Measurements from ENCODE around the gene SLC5A12.

SLC5A12 gene

DNA sequence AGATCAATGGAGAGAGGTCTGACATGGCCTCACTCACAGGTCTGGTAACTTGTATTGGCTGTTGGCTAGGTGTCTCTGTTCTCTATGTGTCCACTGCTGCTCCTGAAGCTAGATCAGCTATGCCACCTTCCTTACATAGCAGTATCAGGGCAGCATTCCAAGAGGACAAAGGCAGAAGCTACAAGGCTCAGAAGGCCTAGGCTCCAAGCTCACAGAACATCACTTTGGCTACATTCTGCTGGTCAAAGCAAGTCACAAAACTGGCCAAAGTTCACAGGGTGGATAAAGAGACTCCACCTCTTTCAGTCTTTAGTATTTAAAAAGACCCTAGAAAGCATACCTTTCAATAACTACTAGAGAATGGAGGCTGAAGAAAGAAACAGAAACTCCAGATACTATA is 4.1 kb downstream of the SLC5A12 start:
- no peak for DNase-seq

- peak; percentile 67 for DNase-seq
These were observed 6.7 kb downstream of the SLC5A12 start for GRCh38 chr11:26715133-26715532.

GRCh38 chr11:26712497-26712896 is 9.4 kb downstream of the SLC5A12 start:
- DNase-seq = no peak

DNA sequence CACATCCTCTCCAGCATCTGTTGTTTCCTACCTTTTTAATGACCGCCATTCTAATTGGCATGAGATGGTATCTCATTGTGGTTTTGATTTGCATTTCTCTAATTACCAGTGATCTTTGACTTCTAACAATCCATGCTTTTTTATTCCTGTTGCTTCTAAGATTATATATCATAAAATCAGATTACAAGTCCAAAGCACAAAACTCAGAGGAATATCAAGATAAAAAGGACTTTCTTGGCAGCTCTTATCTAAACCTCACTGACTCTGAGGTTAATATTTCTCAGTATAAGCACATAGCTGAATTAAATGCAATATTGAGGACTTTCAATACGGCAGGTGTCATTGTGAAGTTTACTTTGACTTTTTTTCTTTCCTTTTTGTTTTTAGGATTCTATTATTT is 11.4 kb downstream of the SLC5A12 start:
- DNase-seq = no peak

GRCh38 chr11:26708736-26709456 is 13.0 kb downstream of the SLC5A12 start:
- DNase-seq = no peak

DNA sequence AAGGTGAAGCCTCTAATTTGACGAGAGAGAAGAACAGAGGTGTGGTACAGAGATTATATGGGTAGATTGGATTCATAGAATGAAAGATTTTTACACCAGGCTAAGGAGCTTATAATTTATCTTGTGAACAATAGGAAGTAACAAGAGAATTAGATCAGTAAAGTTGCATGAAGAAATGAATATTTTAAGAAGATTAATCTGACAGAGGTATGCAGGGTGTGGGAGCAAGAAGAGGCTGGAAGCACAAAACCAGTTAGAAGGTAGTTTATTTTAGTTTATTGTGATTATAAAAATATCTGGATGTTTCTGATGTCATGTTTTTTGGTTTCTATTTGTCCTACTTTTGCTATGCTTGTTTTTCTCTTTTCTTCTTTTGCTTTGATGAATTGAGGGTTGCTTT is 15.7 kb downstream of the SLC5A12 start:
- no peak for DNase-seq

DNA sequence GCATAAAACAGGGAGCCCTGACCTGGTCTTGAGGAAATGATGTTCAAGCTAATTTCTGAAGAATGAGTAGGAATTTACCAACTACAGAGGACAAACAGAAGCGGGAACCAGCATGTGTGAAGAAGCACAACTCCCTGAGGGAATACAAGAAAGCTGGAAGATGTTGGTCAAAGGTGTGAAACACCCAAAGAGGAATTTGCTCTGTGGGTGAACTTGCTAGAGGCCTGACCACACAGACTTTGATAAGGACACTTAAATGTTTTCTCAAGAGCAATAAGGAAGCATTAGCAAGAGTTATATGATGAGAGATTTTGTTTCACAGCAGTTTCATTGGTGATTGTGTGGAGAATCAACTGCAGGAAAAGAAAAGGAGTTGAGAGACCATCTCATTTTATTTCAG is 17.6 kb downstream of the SLC5A12 start:
- DNase-seq = no peak

- no peak for DNase-seq
These were observed 18.3 kb downstream of the SLC5A12 start for GRCh38 chr11:26703411-26704191.

DNA sequence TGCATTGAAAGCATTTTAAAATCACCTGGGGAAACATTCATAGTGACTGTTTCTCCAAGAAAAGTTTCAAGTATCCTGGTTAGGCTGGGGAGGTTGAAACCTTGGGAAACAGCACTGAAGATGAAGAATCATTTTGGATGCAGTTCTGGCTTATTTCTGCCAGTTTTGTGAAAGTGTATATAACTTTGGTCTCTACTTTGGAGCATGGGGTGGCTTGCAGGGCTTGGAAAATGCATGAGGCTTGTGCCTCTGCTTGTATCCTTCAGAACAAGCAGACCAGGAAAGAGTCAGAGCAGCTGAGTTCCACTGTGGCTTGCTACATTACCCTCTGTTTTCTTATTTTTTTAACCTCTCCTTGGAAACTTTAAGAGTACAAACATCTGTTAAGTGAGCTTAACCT is 19.5 kb downstream of the SLC5A12 start:
- DNase-seq = no peak

DNA sequence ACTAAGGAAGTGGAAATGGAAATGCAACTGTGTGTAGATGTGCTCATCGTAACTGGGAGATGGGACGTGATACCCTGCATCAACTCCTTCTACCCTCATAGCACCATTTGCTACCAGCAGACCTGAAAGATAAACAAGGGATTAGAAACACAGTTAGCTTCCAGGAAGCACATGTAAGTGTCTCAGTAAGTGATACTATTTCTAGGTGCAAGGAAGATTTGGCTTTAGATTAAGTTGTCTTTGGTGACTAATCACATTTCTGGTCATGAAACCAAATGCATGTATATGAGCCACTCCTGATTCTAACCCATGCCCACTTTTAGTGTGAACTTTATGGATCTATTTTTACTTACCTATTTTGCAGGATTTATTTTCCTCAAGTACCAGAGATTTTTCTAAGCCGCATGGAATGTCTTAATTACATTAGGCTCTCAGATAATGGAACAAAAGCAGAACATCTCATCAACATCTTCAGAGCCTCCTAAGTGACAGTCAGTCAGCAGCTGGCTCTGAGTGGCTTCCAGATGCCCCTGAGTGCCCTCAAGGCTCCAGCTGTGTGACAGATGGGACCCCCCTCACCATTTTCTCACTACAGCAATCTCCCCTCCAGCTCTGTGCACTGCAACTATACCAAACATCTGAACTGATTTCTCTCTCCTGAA is 21.2 kb downstream of the SLC5A12 start:
- no peak for DNase-seq

DNA sequence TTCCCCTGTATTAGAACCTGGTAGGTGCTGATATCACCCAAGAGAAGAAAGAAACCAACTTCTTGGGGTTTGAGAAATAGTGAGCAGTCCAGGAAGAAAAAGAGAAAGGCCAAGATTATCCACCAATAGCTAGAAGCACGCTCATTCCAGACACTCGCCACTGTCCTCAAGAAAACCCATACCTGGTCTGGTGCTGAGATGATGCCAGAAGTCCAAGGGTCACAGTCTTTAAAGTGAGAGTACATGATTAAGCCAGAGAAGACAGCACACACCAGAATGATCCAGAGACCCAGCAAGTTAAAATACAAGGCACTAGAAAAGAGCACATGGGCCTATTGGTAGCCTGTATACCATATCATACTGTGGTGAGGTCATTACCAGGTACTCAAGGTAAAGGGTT is 23.6 kb downstream of the SLC5A12 start:
- DNase-seq = no peak

- no peak for DNase-seq
These were observed 25.5 kb downstream of the SLC5A12 start for GRCh38 chr11:26696330-26696729.

- DNase-seq = no peak
These were observed 33.2 kb downstream of the SLC5A12 start for GRCh38 chr11:26688701-26689100.

GRCh38 chr11:26687351-26687750 is 34.5 kb downstream of the SLC5A12 start:
- DNase-seq = no peak

GRCh38 chr11:26677566-26677965 is 44.3 kb downstream of the SLC5A12 start:
- no peak for DNase-seq

DNA sequence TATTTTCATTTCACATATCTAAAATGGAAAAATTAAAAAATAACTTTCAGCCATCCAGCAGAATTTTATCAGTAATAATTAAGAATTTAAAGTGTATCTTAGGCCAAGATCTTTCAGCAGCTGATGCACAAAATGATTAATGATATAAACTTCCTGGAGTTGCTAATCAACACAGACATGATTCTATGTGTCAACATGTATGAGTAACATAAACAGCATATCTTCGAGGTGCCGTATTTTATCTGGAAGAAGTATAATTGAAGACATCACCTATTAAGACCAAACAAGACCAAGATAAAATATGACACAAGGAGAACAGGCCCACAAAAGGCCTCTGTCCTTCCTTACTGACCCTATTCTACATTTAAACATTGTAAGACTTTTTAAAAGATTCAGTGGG is 45.2 kb downstream of the SLC5A12 start:
- DNase-seq = no peak

DNA sequence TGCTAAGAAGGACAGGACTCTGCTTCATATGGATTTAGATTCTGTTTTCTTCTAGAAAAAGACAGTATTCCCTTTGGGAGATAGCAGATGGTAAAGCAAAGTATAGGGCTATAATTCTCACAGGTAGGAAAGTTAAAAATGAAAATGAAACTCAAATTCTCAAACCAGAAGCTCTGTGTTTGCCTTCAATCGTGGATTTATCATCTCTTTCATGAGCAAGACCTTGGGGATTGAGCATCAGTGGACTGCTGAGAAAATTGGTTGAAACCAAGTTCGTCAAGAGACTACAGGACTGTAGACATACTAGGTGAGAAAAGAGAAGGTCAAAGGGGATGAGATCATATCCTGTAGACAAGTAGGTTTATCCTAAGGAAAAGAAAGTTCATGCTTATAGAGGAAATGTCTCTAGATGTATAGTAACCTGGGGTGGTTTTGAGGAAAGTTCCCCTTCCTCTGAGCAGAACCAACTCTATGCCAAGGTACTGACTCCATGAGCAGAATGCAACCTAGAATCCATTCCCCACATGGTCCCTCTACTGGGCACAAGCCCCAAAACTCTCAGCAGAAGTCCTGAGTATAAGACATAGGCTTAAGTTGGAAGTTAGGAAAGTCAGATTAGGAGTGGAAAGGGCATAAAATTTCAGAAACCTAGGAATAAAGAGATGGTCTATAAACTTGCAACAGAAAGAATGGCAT is 46.5 kb downstream of the SLC5A12 start:
- DNase-seq = no peak

- DNase-seq = no peak
These were observed 55.9 kb downstream of the SLC5A12 start for GRCh38 chr11:26665946-26666345.

DNA sequence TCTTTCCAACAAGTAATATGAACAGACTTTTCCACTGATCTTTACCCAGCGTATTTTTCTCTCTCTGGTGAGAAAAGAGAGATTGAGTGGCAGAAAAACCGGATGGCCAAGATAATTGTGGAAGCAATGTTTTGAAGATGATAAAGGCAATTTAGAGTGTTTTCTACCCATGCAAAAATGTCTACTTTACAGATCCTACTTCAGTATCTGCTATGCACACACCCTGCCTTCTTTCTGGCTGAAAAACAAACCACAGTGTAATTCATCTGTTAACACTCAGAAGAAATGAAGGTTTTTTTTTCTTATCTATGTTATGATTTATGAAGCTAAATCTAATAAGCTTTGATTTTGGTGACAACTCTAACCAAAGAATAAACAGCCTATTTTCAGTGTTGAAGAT is 56.8 kb downstream of the SLC5A12 start:
- no peak for DNase-seq

DNA sequence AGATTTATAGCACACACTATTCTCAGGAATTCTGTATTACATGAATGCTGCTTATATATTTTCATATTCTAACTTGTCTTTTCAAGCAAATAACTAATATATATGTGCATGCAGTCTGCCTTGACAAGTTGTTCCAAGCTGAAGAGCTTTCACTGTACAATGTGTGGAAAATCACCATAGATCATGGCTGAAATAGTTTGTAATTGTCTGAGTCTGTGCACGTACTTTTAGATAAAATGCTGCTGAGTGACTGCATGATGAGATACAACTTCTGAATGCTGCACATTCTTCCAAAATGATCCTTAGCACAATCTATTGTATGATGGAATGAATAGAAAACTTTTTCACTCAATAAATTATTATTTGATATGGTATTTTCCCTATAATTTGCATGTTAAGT is 58.9 kb downstream of the SLC5A12 start:
- DNase-seq = no peak

DNA sequence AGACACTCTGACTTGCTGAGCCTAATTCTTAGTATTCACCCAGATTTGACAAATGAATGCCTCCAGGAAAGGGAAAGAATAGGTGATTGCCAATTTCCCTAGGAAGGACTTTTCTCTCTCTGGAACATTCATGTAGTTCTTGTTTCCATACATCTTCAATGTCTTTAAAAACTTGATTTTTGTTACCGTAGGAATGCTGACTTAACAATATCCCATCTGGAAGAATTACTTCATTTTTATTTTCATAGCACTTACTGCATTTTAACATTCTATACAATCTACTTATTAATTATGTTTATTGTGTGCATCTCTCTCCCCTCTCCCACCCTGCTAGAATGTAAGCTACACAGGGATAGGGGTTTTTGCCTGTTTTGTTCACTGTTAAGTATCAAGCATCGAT is 66.6 kb downstream of the SLC5A12 start:
- no peak for DNase-seq

DNA sequence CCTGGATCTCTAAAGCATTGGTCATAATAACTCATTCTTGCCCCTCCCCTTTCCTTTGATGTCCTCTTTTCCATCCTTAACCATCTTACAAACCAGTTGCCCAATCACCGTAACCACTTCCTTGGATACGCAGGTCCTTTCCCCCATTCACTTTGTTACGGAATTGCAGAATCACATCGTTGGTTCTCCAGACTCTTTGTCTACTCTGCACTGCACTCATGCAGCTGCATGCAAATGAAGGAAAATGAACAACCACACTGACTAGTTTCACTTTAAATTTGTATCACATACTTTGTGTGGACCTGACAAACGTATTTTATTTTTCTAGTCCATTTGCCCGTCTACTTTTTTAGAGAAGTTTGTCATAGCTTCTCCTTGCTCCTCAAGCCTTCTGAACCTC is 69.9 kb downstream of the SLC5A12 start:
- no peak for DNase-seq

DNA sequence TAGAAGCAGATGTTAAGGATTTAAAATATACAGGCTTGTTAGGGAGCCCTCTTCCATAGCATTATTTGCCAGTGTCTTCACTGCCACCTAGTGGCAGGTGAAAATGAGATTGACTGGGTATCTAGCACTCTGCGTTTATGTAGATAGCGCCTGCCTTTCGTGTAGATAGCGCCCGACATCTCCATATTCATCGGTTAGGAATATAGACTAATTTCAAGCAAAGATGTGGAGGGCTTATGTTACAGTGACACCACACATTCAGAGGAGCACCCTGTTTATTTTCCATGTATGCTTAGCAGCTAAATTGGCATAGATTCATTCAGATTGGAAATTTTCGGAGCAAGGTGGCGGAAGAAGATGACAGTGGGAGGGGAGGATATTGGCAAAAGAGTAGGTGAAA is 72.0 kb downstream of the SLC5A12 start:
- DNase-seq = peak; percentile 59

All from NCI-H1105 (cell line).